Mesodermal cell (in vitro differentiated cells): ENCODE data around the gene DAG1.

Experiments used
- H3K27ac ChIP-seq: 2 replicates; pipeline ENCODE4 v1.7.0; 2013; ENCODE audit warnings: mild to moderate bottlenecking, low read depth, low read length, moderate library complexity; ENCODE audit not compliant: severe bottlenecking
- H3K36me3 ChIP-seq: 2 replicates; pipeline ENCODE4 v1.7.1; 2013; ENCODE audit warnings: mild to moderate bottlenecking, low read length, moderate library complexity; ENCODE audit not compliant: control insufficient read depth, insufficient read depth
- H3K4me1 ChIP-seq: one replicate; pipeline ENCODE4 v1.7.1; 2013; ENCODE audit warnings: mild to moderate bottlenecking, low read length; ENCODE audit not compliant: insufficient read depth, control insufficient read depth, poor library complexity, severe bottlenecking
- H3K4me3 ChIP-seq: 2 replicates; pipeline ENCODE4 v1.7.0; 2013; ENCODE audit warnings: low read length, control low read depth, mild to moderate bottlenecking; ENCODE audit not compliant: insufficient read depth, poor library complexity, severe bottlenecking; ENCODE audit errors: extremely low read depth
- H3K9me3 ChIP-seq: 2 replicates; pipeline ENCODE4 v1.7.1; 2013; ENCODE audit warnings: mild to moderate bottlenecking, low read length, moderate library complexity; ENCODE audit not compliant: control insufficient read depth
- WGBS, 2 experiments: methylation state at CpG; one replicate each; pipeline ENCODE4 v1.1.5; 2013; ENCODE audit warnings: missing lambda C conversion rate in 2 of 2; ENCODE audit not compliant: insufficient coverage in 2 of 2; 5-methylcytosine and 5-hydroxymethylcytosine counted together

Gene DAG1

GRCh38 chr3:49533786-49534519, 63.9 kb downstream of the DAG1 start:
- Histone ChIP-seq H3K36me3 (peaks cover 51% of the 10 kb centered on the region), H3K27ac (no peak overlapping the region), H3K9me3 (no peaks in the 10 kb centered on the region), H3K4me3 (no peak overlapping the region), H3K4me1 (peaks cover 14% of the 10 kb centered on the region)
- 88 to 95% methylated on average over 3 to 6 of the region's 9 CpGs for WGBS, 2 experiments

- Histone ChIP-seq H3K9me3 (no peaks in the 10 kb centered on the region), H3K4me1 (peaks cover 14% of the 10 kb centered on the region), H3K4me3 (no peak overlapping the region), H3K36me3 (peaks cover 42% of the 10 kb centered on the region), H3K27ac (peak overlapping the region; percentile 30)
- 81 to 88% methylated on average over 9 to 13 of the region's 14 CpGs for WGBS, 2 experiments
These were observed 64.7 kb downstream of the DAG1 start for GRCh38 chr3:49534581-49535441.

GRCh38 chr3:49535971-49536874, 66.2 kb downstream of the DAG1 start:
- Histone ChIP-seq H3K9me3 (no peaks in the 10 kb centered on the region), H3K27ac (peak overlapping the region; percentile 64), H3K4me1 (peaks cover 17% of the 10 kb centered on the region), H3K36me3 (peaks cover 28% of the 10 kb centered on the region), H3K4me3 (no peak overlapping the region)
- WGBS, 2 experiments, result 87 to 93% methylated on average over 6 of the region's 7 CpGs

- H3K9me3 ChIP-seq, result no peaks in the 10 kb centered on the region
- 97% methylated on average over 12 of the region's 16 CpGs for WGBS, 2 experiments
- peaks cover 20% of the 10 kb centered on the region for H3K36me3 ChIP-seq
- H3K4me3 ChIP-seq, result no peak overlapping the region
- peaks cover 17% of the 10 kb centered on the region for H3K4me1 ChIP-seq
- peak overlapping the region; percentile 64 for H3K27ac ChIP-seq
These were observed 66.9 kb downstream of the DAG1 start for GRCh38 chr3:49536875-49537533.

- 1% methylated on average over 46 to 62 of the region's 63 CpGs for WGBS, 2 experiments
- peaks cover 9% of the 10 kb centered on the region for H3K4me1 ChIP-seq
- no peaks in the 10 kb centered on the region for H3K36me3 ChIP-seq
These were observed 69.8 kb downstream of the DAG1 start for GRCh38 chr3:49539659-49540560.

GRCh38 chr3:49552087-49552486, 82.0 kb downstream of the DAG1 start:
- Histone ChIP-seq H3K36me3 (no peaks in the 10 kb centered on the region), H3K4me3 (no peak overlapping the region), H3K9me3 (no peaks in the 10 kb centered on the region), H3K27ac (no peak overlapping the region), H3K4me1 (no peaks in the 10 kb centered on the region)

More at GRCh38 chr3:49539659-49540560, 69.8 kb downstream of the DAG1 start:
- Histone ChIP-seq H3K27ac (peak overlapping the region; percentile 88), H3K9me3 (no peaks in the 10 kb centered on the region), H3K4me3 (peak overlapping the region; percentile 39)

- Histone ChIP-seq H3K9me3 (no peaks in the 10 kb centered on the region), H3K27ac (no peak overlapping the region), H3K4me1 (no peaks in the 10 kb centered on the region), H3K36me3 (no peaks in the 10 kb centered on the region), H3K4me3 (peak overlapping the region; percentile 59)
- WGBS, 2 experiments, result 58 to 66% methylated on average over 6 to 8 of the region's 8 CpGs
These were observed 83.2 kb downstream of the DAG1 start for GRCh38 chr3:49553324-49553691.

- no peaks in the 10 kb centered on the region for H3K36me3 ChIP-seq
- H3K9me3 ChIP-seq, result no peaks in the 10 kb centered on the region
- H3K4me1 ChIP-seq, result no peaks in the 10 kb centered on the region
- peak within 1 kb of the TSS; percentile 11 for H3K27ac ChIP-seq
- WGBS, 2 experiments, result 5 to 6% methylated on average over 49 to 55 of the region's 76 CpGs
- peak within 1 kb of the TSS; percentile 59 for H3K4me3 ChIP-seq
These were observed 83.9 kb downstream of the DAG1 start, which contains the start of gene BSN for GRCh38 chr3:49553692-49554632. Gene BSN, plus strand, starts transcription at chr3:49554477. Its CDS starts 126 bp downstream, at chr3:49554603.
